ENCODE results near the gene JAZF1. TPM values are rescaled to one million over a fixed set of nuclear protein-coding genes. Genes with fewer than 3 reads are reported as not detected.

Gene JAZF1
- total and polyA plus RNA-seq, 2 donors (not counting 1 experiment from before 2014, with no cell fraction given) = 14.0 to 38.6 TPM

- no peak for ATAC-seq (ENCODE audit: low read depth)
- Histone ChIP-seq H3K9ac (ENCODE audit: low read length) (no peak overlapping the region), H2AFZ (ENCODE audit: insufficient read depth, low read depth, low read length, poor library complexity, severe bottlenecking) (no peak overlapping the region), H3K4me1 (ENCODE audit: control insufficient read depth in 2 of 2, insufficient read depth in 2 of 2, low read length in 2 of 2) (peaks cover 13 to 23% of the 10 kb centered on the region in 2 donors), H3K27me3 (replicated peaks in 1 of 4; ENCODE audit: control extremely low read depth in 1 of 4, control insufficient read depth in 3 of 4, insufficient read depth in 4 of 4, low read length in 3 of 4) (no peaks in the 10 kb centered on the region), H3K4me2 (replicated peaks; ENCODE audit: low read depth, low read length, poor library complexity, severe bottlenecking) (no peak overlapping the region), H3K36me3 (replicated peaks in 1 of 2; ENCODE audit: control extremely low read depth in 1 of 2, control insufficient read depth in 1 of 2, extremely low read depth in 1 of 2, insufficient read depth in 2 of 2, low read length in 1 of 2) (peaks cover 0 to 22% of the 10 kb centered on the region in 2 experiments), H3K4me3 (ENCODE audit: control extremely low read depth in 1 of 5, extremely low read depth in 1 of 5, insufficient read depth in 1 of 5, low read depth in 2 of 5, low read length in 4 of 5) (no peak overlapping the region), H4K20me1 (ENCODE audit: control insufficient read depth, insufficient read depth, low read length, poor library complexity, severe bottlenecking) (peaks cover 35% of the 10 kb centered on the region), H3K27ac (ENCODE audit: low read length in 2 of 2) (no peak overlapping the region), H3K79me2 (ENCODE audit: control insufficient read depth, insufficient read depth, low read length) (peaks cover 97% of the 10 kb centered on the region), H3K9me3 (ENCODE audit: control extremely low read depth in 1 of 3, control insufficient read depth in 2 of 3, insufficient read depth in 1 of 3, low read length in 2 of 3) (no peaks in the 10 kb centered on the region)
- ChIA-PET CTCF (interaction anchor here (1.2 kb wide), 1 partner anchor 945 kb away, joined by 3 read pairs; no protein-coding TSS in a partner anchor), POLR2A (no interaction called here)
- intact Hi-C loops (cut with micrococcal nuclease) = no loop called here
- Mint-ChIP-seq H3K4me3 (no peak overlapping the region), H3K4me1 (peaks cover 42% of the 10 kb centered on the region), H3K9me3 (ENCODE audit: insufficient read depth) (no peaks in the 10 kb centered on the region), H3K27ac (no peak overlapping the region), H3K27me3 (no peaks in the 10 kb centered on the region)
- TF ChIP-seq CTCF (IDR thresholded peaks at IDR 0.05) = no peak
- no peak for TF ChIP-seq EZH2 (IDR thresholded peaks at IDR 0.05; ENCODE audit: borderline replicate concordance, insufficient read depth, low read depth, low read length, poor library complexity, severe bottlenecking)
- WGBS (ENCODE audit: insufficient coverage) = no CpG with 5 or more reads among the region's 1 CpG
- no peak for DNase-seq
Observed at GRCh38 chr7:28140979-28141378, 39.6 kb downstream of the JAZF1 start.

- Histone ChIP-seq H3K79me2 (ENCODE audit: control insufficient read depth, insufficient read depth, low read length) (peaks cover 97% of the 10 kb centered on the region), H3K4me3 (ENCODE audit: control extremely low read depth in 1 of 5, extremely low read depth in 1 of 5, insufficient read depth in 1 of 5, low read depth in 2 of 5, low read length in 4 of 5) (no peak overlapping the region), H3K9me3 (ENCODE audit: control extremely low read depth in 1 of 3, control insufficient read depth in 2 of 3, insufficient read depth in 1 of 3, low read length in 2 of 3) (no peaks in the 10 kb centered on the region), H3K9ac (ENCODE audit: low read length) (no peak overlapping the region), H3K27ac (ENCODE audit: low read length in 2 of 2) (no peak overlapping the region), H3K4me2 (replicated peaks; ENCODE audit: low read depth, low read length, poor library complexity, severe bottlenecking) (no peak overlapping the region), H3K4me1 (ENCODE audit: control insufficient read depth in 2 of 2, insufficient read depth in 2 of 2, low read length in 2 of 2) (peaks cover 7 to 14% of the 10 kb centered on the region in 2 donors), H3K36me3 (replicated peaks in 1 of 2; ENCODE audit: control extremely low read depth in 1 of 2, control insufficient read depth in 1 of 2, extremely low read depth in 1 of 2, insufficient read depth in 2 of 2, low read length in 1 of 2) (peaks cover 0 to 22% of the 10 kb centered on the region in 2 experiments), H2AFZ (ENCODE audit: insufficient read depth, low read depth, low read length, poor library complexity, severe bottlenecking) (no peak overlapping the region), H4K20me1 (ENCODE audit: control insufficient read depth, insufficient read depth, low read length, poor library complexity, severe bottlenecking) (peaks cover 46% of the 10 kb centered on the region), H3K27me3 (replicated peaks in 1 of 4; ENCODE audit: control extremely low read depth in 1 of 4, control insufficient read depth in 3 of 4, insufficient read depth in 4 of 4, low read length in 3 of 4) (no peaks in the 10 kb centered on the region)
- ATAC-seq (ENCODE audit: low read depth) (no peak), DNase-seq (no peak)
- POLR2A ChIA-PET = no interaction called here
- Mint-ChIP-seq H3K4me3 (no peak overlapping the region), H3K9me3 (ENCODE audit: insufficient read depth) (no peaks in the 10 kb centered on the region), H3K27me3 (no peaks in the 10 kb centered on the region), H3K4me1 (peaks cover 31% of the 10 kb centered on the region), H3K27ac (no peak overlapping the region)
- no peak for TF ChIP-seq EZH2 (IDR thresholded peaks at IDR 0.05; ENCODE audit: borderline replicate concordance, insufficient read depth, low read depth, low read length, poor library complexity, severe bottlenecking)
- TF ChIP-seq CTCF (IDR thresholded peaks at IDR 0.05) = no peak
- 86% methylated on average over 1 of the region's 2 CpGs for WGBS (ENCODE audit: insufficient coverage)
- intact Hi-C loops (cut with micrococcal nuclease) = loop anchor here (10.0 kb wide), 1 partner anchor 46 kb away; the partner anchor contains the start of gene JAZF1
- CTCF ChIA-PET = no interaction called here
Observed at GRCh38 chr7:28138837-28139236, 41.8 kb downstream of the JAZF1 start.

Measured in B cell (primary cell).